Measurements from ENCODE around the gene PXMP4.
A peak's percentile ranks its signal among the peaks of the same experiment; 100 is the strongest.
"Not testable (repeated sequence)": the region's sequence is repeated elsewhere in the genome, so short reads cannot be mapped to it uniquely, and the experiment has no call there.

PXMP4 gene

DNA sequence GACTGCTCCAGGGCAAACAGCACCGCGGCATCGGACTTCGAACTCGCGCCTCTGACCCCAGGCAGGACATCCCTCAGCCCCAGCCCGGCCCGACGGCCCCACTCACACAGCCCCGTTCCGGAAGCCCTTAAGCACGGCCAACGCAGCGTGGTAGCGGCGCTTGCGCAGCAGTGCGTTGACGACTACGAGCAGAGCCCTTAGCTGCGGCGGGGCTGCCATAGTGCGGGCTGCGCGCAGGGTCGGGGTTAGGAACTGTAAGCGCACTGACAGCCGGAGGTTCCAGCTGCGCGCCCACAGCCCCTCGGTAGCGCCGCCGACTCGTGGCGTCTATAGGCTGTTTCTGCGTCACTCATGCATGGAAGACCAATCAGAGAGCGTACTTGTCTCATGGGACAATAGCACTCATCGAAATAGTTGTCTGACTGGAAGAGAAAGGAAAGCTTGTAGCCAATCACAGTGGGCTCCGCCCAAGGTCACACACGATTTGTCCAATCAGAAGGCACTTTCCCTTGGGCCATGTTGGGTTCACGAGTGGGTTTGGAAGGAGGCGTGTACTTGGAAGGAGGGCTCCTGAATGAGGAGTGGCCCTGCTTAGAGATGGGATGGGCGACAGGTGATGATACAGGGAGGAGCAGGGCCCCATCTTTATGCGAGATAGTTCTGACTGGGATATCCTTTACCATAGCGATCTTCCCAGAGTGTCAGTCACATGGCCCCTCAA lies at the start of gene PXMP4:
Gene PXMP4 (minus strand): TSS at position 322 of the 721 bp plus-strand sequence. CDS start 103 bp downstream, at position 219.
- peak; percentile 99 for FAIRE-seq

- FAIRE-seq = no peak
Observed at GRCh38 chr20:33769043-33769442, 48.9 kb upstream of the PXMP4 start.

DNA sequence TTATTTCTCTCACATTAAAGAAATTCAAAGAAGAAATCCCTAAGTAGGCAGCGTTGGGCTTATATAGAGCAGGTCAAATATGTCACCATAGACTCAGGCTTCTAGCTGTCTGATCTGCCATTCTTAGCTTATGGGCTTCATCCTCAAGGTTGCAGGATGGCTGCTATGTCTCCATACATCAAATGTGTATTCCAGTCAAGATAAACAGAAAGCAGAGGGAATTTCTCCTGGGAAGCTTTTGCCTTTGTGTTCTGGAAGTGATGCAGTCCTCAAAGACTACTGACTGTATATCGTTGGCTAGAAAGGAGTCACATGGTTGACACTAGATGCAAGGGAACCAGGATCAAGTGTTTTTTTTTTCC lies 47.6 kb upstream of the PXMP4 start:
- FAIRE-seq = no peak

- FAIRE-seq = no peak
Observed at GRCh38 chr20:33766686-33767085, 46.6 kb upstream of the PXMP4 start.

GRCh38 chr20:33765592-33765991 lies 45.5 kb upstream of the PXMP4 start:
- no peak for FAIRE-seq

GRCh38 chr20:33765099-33765498 lies 45.0 kb upstream of the PXMP4 start:
- no peak for FAIRE-seq

DNA sequence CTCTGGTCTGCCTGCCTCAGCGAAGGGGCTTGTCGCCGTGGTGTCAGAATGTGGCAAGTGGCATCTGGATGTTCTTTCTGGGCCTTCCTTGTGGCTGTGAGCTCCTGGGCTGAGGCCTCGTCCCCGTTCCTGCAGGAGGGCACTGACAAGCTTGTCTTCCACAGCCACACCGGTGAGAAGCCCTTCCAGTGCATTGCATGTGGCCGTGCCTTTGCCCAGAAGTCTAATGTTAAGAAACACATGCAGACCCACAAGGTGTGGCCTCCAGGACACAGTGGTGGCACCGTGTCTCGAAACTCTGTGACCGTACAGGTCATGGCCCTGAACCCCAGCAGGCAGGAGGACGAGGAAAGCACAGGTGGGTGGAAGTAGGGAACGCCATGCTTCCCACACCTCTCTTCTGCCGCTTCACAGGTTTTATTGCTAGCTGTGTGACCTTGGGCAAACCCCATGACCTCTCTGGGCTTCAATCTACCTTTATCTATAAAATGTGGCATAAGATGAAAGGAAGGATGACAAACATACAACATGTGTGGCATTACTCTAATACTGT lies 41.7 kb upstream of the PXMP4 start:
- no peak for FAIRE-seq

DNA sequence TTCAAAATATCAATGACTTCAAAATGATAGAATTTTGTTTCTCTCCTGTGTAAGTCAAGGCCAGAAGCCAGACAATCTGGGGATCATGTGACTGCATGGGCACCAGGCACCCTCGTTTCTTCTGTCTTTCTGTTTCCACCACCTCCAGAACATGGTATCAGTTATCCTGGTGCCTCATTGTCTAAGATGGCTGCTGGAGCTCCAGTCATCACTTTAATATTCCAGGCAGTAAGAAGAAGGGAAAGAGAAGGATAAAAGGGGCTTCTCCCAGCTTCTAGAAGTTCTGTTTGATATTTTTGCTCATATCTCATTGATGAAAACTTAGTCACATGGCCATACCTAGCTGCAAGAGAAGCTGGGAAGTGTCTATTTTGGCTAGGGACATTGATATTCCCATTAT lies 37.3 kb upstream of the PXMP4 start:
- no peak for FAIRE-seq

- no peak for FAIRE-seq
Observed at GRCh38 chr20:33757046-33757445, 36.9 kb upstream of the PXMP4 start.

- FAIRE-seq = not testable (repeated sequence)
Observed at GRCh38 chr20:33755936-33756490, 35.9 kb upstream of the PXMP4 start.

GRCh38 chr20:33753763-33754162 lies 33.7 kb upstream of the PXMP4 start:
- no peak for FAIRE-seq

GRCh38 chr20:33753143-33753542 lies 33.0 kb upstream of the PXMP4 start:
- FAIRE-seq = no peak

- FAIRE-seq = no peak
Observed at GRCh38 chr20:33751775-33752174, 31.7 kb upstream of the PXMP4 start.

- no peak for FAIRE-seq
Observed at GRCh38 chr20:33746325-33746998, 26.4 kb upstream of the PXMP4 start.

- FAIRE-seq = no peak
Observed at GRCh38 chr20:33744773-33745385, 24.8 kb upstream of the PXMP4 start.

DNA sequence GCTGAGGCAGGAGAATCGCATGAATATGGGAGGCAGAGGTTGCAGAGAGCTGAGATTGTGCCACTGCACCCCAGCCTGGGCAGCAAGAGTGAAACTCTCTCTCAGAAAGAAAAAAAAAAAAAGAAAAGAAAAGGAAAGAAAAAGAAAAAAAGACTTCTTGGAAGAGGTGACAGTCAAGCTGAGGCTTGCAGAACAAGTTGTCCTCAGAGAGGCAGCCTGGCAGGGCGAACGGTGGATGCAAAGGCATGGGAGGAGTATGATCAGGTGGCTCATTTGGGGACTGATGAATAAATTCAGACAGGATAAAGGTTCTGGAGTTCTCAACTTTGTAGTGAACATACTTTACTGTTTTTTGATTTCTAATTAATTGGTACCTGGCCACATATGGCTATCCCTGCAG lies 24.1 kb upstream of the PXMP4 start:
- FAIRE-seq = no peak

DNA sequence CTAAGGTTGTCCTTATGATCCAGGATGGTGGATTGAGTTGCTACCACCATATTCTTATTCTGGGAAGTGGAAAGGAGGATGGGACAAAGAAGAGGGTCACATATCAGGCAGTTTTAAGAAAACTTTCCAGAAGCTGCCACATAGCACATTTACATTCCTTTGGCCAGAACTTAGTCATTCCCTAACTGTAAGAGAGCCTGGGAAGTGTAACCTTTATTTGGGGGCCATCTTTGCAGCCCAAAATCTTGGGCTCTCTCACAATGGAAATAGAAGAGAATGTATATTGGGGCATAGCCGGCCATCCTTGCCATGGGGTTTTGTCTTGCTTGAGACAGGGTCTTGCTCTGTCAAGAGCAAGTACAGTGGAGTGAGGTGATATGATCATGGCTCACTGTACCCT lies 20.1 kb upstream of the PXMP4 start:
- FAIRE-seq = no peak

GRCh38 chr20:33739493-33739892 lies 19.4 kb upstream of the PXMP4 start:
- no peak for FAIRE-seq

GRCh38 chr20:33736962-33737361 lies 16.9 kb upstream of the PXMP4 start:
- FAIRE-seq = no peak

DNA sequence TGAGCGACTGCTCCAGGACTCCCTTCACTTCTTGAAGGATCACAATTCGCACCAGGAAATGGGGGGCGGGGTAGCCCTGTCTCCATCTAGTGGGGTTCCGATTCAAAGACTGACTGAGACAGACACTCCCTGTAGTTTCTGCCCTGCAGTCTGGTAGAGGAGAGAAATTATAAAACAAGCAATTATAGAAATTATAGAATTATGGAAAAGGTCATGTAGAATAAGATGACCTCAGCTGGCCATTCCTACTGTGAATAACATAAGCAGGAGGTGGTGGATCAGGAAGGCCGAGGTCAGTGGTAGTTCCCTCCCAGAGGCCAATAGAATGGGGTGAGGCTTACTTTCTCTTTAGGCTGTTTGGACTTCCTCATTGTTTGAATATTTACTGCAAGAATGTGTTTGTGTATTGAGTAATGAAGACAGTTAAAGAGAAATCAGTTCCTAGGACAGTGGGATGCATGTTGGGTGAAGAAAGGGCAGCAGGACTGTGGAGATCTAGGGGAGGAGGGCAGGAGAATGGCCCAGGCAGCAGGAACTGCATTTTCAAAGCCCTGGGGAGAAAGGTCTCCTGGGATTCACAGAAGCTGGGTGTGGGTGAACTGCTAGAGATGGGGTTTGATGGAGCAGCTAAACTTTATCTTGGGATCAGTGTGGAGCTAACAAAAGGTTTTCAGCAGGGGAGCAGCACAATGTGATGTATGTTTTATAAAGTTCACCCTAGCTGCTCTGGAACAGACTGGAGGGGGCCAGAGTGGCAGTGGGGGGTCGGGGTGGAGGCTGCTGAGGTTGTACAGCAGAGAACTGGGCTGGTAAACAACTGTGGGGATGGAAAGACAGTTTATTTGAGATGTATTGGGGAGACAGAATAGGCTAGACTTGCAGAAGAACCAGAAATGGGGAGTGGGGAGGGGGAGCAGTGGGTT lies 13.8 kb upstream of the PXMP4 start:
- no peak for FAIRE-seq

DNA sequence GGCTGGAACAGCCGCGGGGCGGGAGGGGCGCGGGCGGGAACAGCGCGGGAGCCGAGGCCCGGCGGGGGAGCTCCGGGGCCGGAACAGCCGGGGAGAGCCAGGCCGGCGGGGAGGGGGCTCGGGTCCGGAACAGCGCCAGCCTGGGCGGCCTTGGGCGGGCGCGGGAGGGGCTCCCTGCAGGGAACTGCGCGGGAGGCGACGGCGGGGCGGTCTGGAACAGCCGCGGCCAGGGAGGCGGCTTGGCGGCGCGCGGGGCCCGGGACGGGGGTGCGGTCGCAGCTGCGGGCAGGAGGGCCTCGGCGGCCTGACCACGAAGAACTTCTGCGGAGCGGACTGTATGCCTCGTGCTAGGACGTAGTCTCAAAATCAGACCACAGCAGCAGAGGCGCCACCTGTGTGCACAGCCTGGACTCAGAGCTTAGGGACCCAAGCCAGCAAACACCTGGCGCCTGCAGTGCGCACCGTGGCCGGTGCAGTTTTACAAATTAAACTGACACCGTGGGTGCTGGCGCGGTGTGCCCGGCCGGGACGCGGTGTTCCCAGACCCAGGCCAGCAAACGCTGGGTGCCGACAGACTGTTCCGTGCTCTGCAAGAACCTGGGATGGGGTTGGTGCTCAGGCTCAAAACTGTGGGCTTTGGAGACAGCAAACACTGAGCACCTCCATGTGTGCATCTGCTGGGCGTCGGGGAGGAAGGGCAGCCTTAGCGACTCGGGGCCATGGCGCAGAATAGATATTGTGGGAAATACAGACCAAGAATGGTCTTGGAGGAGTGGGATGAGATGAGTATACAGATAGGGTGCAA lies 12.3 kb upstream of the PXMP4 start:
- no peak for FAIRE-seq
